GM12878 (cell line): ENCODE measurements around the gene ABR. TPM values are rescaled to one million over a fixed set of nuclear protein-coding genes. Genes with fewer than 3 reads are reported as not detected.

Source experiments
- ATAC-seq: fragments of 200-7000 bp; cut with Tn5 transposase; 3 replicates; pipeline ENCODE4 v1.9.1; 2020; ENCODE audit warnings: mild to moderate bottlenecking, moderate library complexity
- BruUV-seq: library from RNA; stranded (reverse); fragments of 400-500 nt; replicated peaks from 2 replicates; lab custom pipeline; 2021; lab: Mats Ljungman, UMichigan
- CTCF ChIA-PET: fragments of 300-600 bp; sonication (Branson Sonifier 250); formaldehyde crosslinking; extraction: SDS; loops from one replicate; lab custom pipeline; 2021; ENCODE audit warnings: inconsistent platforms; lab: Yijun Ruan, JAX
- POLR2A ChIA-PET: fragments of 350-600 bp; formaldehyde crosslinking; extraction: SDS; loops from one replicate; lab custom pipeline; 2021; ENCODE audit warnings: inconsistent platforms; lab: Charles Lee
- RAD21 ChIA-PET: fragments of 300-600 bp; sonication (Branson Sonifier 250); formaldehyde crosslinking; loops from one replicate; lab custom pipeline; 2023; ENCODE audit warnings: antibody characterized with exemption; ENCODE audit not compliant: unreplicated experiment; lab: Charles Lee
- SMC1A ChIA-PET: fragments of 300-600 bp; sonication (Branson Sonifier 250); formaldehyde crosslinking; loops from one replicate; lab custom pipeline; 2023; ENCODE audit not compliant: unreplicated experiment, uncharacterized antibody; lab: Charles Lee
- DNase-seq: peaks from one replicate; pipeline ENCODE4 v3.0.0-alpha.2; 2011; ENCODE audit warnings: low read depth, low spot score
- FAIRE-seq: peaks from 3 replicates; lab custom pipeline; 2011; peaks lifted over from hg19 to GRCh38; lab: Jason Lieb, UNC
- H2AFZ ChIP-seq: 2 replicates; pipeline ENCODE4 v1.6.0; 2011; ENCODE audit warnings: low read depth, low read length, control low read depth; ENCODE audit not compliant: control insufficient read depth
- H3K27ac ChIP-seq: 2 replicates; pipeline ENCODE4 v1.5.1; 2011; ENCODE audit warnings: control low read depth; ENCODE audit not compliant: control insufficient read depth, insufficient read depth
- H3K27me3 ChIP-seq, 2 experiments: replicated peaks in 1 of 2; 2 replicates each; pipeline versions ENCODE4 v1.6.0 to v1.6.1; 2011; ENCODE audit warnings: low read length in 1 of 2; ENCODE audit not compliant: control insufficient read depth in 2 of 2, insufficient read depth in 2 of 2
- H3K36me3 ChIP-seq, 2 experiments: 2 replicates each; pipeline ENCODE4 v1.5.1; 2011; ENCODE audit warnings: low read length in 1 of 2; ENCODE audit not compliant: control insufficient read depth in 2 of 2, insufficient read depth in 2 of 2
- H3K4me1 ChIP-seq: 2 replicates; pipeline ENCODE4 v1.6.1; 2011; ENCODE audit warnings: mild to moderate bottlenecking, low read length, moderate library complexity, mixed read lengths; ENCODE audit not compliant: control insufficient read depth, insufficient read depth
- H3K4me2 ChIP-seq: 2 replicates; pipeline ENCODE4 v1.6.0; 2011; ENCODE audit warnings: control low read depth; ENCODE audit not compliant: control insufficient read depth, insufficient read depth
- H3K4me3 ChIP-seq: fragments of 200-600 bp; sonication (generic); 2 replicates; pipeline ENCODE4 v1.5.1; 2016
- H3K79me2 ChIP-seq: 2 replicates; pipeline ENCODE4 v1.6.0; 2011; ENCODE audit warnings: low read length; ENCODE audit not compliant: control insufficient read depth, insufficient read depth
- H3K9ac ChIP-seq: 2 replicates; pipeline ENCODE4 v1.8.0; 2011; ENCODE audit warnings: low read length, control low read depth, mixed read lengths; ENCODE audit not compliant: control insufficient read depth, insufficient read depth
- H3K9me3 ChIP-seq: replicated peaks from 3 replicates; pipeline ENCODE4 v1.5.1; 2011; ENCODE audit warnings: mild to moderate bottlenecking, low read length; ENCODE audit not compliant: control insufficient read depth, insufficient read depth
- H4K20me1 ChIP-seq: 2 replicates; pipeline ENCODE4 v1.6.0; 2011; ENCODE audit not compliant: control insufficient read depth, insufficient read depth
- CHD1 ChIP-seq: IDR thresholded peaks from 2 replicates; pipeline ENCODE4 v1.6.1; 2012; ENCODE audit warnings: low read depth, low read length, improper control_type of control experiment
- EGR1 ChIP-seq, 2 experiments: IDR thresholded peaks; 1 replicate in 1 of 2; 2 replicates in 1 of 2; pipeline ENCODE4 v1.6.1; 2011 to 2012; ENCODE audit warnings: low read depth in 2 of 2, low read length in 2 of 2, borderline replicate concordance in 1 of 2, mild to moderate bottlenecking in 1 of 2, moderate library complexity in 1 of 2
- GABPA ChIP-seq: IDR thresholded peaks from 2 replicates; pipeline ENCODE4 v1.6.1; 2014; ENCODE audit warnings: antibody characterized with exemption, low read depth, mild to moderate bottlenecking, inconsistent platforms
- HSF1 ChIP-seq: fragments of 150-350 bp; IDR thresholded peaks from 2 replicates; pipeline ENCODE4 v1.6.1; 2014; ENCODE audit warnings: mild to moderate bottlenecking, low read depth, low read length
- IRF4 ChIP-seq: IDR thresholded peaks from 2 replicates; pipeline ENCODE4 v1.6.1; 2011; ENCODE audit warnings: low read depth, low read length
- MEF2B ChIP-seq: fragments of 450-650 bp; IDR thresholded peaks from 2 replicates; pipeline ENCODE4 v1.6.1; 2018; ENCODE audit warnings: mild to moderate bottlenecking, moderate library complexity; ENCODE audit not compliant: partially characterized antibody, poor library complexity, severe bottlenecking
- MYC ChIP-seq: IDR thresholded peaks from 2 replicates; pipeline ENCODE4 v1.6.1; 2011; ENCODE audit warnings: mild to moderate bottlenecking, low read length, moderate library complexity, inconsistent platforms; ENCODE audit not compliant: insufficient read depth, insufficient replicate concordance, insufficient read length, severe bottlenecking
- NRF1 ChIP-seq: conservative IDR thresholded peaks from 2 replicates; pipeline ENCODE4 v1.6.1; 2011; ENCODE audit warnings: mild to moderate bottlenecking, low read depth, low read length, improper control_type of control experiment
- RAD21 ChIP-seq: IDR thresholded peaks from 2 replicates; pipeline ENCODE4 v1.6.1; 2011; ENCODE audit warnings: mild to moderate bottlenecking, low read depth, low read length, moderate library complexity; ENCODE audit not compliant: insufficient read depth
- SMAD5 ChIP-seq: IDR thresholded peaks from 2 replicates; pipeline ENCODE4 v1.6.1; 2016; ENCODE audit warnings: antibody characterized with exemption, low read depth
- STAT3 ChIP-seq: IDR thresholded peaks from 2 replicates; pipeline ENCODE4 v1.6.1; 2011; ENCODE audit warnings: low read depth, low read length, improper control_type of control experiment
- WGBS: methylation state at CpG from one replicate; pipeline ENCODE4 v1.1.6; 2016; ENCODE audit warnings: low lambda C conversion rate; ENCODE audit not compliant: insufficient replicate concordance, insufficient coverage; ENCODE audit errors: missing lambda C conversion rate; 5-methylcytosine and 5-hydroxymethylcytosine counted together
- in situ Hi-C: fragments of 300-500 bp; cut with MboI; formaldehyde crosslinking; loops from 9 replicates; pipeline ENCODE4 v1.14.3; 2018; ENCODE audit warnings: mixed read lengths
- intact Hi-C: fragments of 100-400 bp; cut with micrococcal nuclease; formaldehyde crosslinking; loops from one replicate; pipeline ENCODE4 v1.14.2; 2022; ENCODE audit not compliant: unreplicated experiment
- polyA plus RNA-seq, 11 experiments: library from polyadenylated mRNA; depleted of rRNA in 4 of 11; unstranded in 6 of 11; stranded (reverse) in 5 of 11; fragments of >200 nt; fragmentation: Nextera tagmentation in 4 of 11; fragmentation: Illumina TruSeq in 1 of 11; extraction: Ambion mirVana in 4 of 11; extraction: Trizol in 1 of 11; gene quantifications; 1 replicate in 1 of 11; 2 replicates in 10 of 11; pipeline versions ENCODE4 v1.2.1 to v1.2.3, GENCODE V29; 2011 to 2016; ENCODE audit warnings: inconsistent platforms in 2 of 11, missing spikeins in 2 of 11, low read depth in 1 of 11
- total RNA-seq, 4 experiments: library from RNA; depleted of rRNA in 3 of 4; stranded (reverse); fragments of >200 nt in 3 of 4; fragmentation: Illumina TruSeq in 1 of 4; extraction: Trizol in 1 of 4; gene quantifications; 2 replicates each; pipeline versions ENCODE4 v1.2.1 to v1.2.3, GENCODE V29; 2013 to 2021
- TF ChIP-seq, protein P1 (sequence below): fragments of 450-650 bp; IDR thresholded peaks from 2 replicates; pipeline ENCODE4 v1.6.1; 2016; ENCODE audit warnings: mild to moderate bottlenecking, moderate library complexity, borderline replicate concordance

Gene ABR
- total and polyA plus RNA-seq, 10 of the 15 experiments (the other 5 are each of a cell fraction or from before 2014, with no cell fraction given) = 1.4 to 112 (median 30.0) TPM

GRCh38 chr17:1055231-1055630, 124.5 kb downstream of the ABR start:
- Histone ChIP-seq H3K4me2 (no peak overlapping the region), H3K27ac (no peak overlapping the region), H4K20me1 (no peaks in the 10 kb centered on the region; the same call in 1 of the 2 replicates), H3K9ac (no peak overlapping the region), H3K4me3 (no peak overlapping the region), H3K79me2 (no peaks in the 10 kb centered on the region), H2AFZ (no peak overlapping the region), H3K36me3 (peaks cover 13 to 17% of the 10 kb centered on the region in 2 experiments), H3K4me1 (no peaks in the 10 kb centered on the region), H3K9me3 (no peaks in the 10 kb centered on the region), H3K27me3 (no peaks in the 10 kb centered on the region)
- no peak for TF ChIP-seq RAD21
- TF ChIP-seq MEF2B = no peak
- TF ChIP-seq, protein P1, sequence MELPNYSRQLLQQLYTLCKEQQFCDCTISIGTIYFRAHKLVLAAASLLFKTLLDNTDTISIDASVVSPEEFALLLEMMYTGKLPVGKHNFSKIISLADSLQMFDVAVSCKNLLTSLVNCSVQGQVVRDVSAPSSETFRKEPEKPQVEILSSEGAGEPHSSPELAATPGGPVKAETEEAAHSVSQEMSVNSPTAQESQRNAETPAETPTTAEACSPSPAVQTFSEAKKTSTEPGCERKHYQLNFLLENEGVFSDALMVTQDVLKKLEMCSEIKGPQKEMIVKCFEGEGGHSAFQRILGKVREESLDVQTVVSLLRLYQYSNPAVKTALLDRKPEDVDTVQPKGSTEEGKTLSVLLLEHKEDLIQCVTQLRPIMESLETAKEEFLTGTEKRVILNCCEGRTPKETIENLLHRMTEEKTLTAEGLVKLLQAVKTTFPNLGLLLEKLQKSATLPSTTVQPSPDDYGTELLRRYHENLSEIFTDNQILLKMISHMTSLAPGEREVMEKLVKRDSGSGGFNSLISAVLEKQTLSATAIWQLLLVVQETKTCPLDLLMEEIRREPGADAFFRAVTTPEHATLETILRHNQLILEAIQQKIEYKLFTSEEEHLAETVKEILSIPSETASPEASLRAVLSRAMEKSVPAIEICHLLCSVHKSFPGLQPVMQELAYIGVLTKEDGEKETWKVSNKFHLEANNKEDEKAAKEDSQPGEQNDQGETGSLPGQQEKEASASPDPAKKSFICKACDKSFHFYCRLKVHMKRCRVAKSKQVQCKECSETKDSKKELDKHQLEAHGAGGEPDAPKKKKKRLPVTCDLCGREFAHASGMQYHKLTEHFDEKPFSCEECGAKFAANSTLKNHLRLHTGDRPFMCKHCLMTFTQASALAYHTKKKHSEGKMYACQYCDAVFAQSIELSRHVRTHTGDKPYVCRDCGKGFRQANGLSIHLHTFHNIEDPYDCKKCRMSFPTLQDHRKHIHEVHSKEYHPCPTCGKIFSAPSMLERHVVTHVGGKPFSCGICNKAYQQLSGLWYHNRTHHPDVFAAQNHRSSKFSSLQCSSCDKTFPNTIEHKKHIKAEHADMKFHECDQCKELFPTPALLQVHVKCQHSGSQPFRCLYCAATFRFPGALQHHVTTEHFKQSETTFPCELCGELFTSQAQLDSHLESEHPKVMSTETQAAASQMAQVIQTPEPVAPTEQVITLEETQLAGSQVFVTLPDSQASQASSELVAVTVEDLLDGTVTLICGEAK = no peak
- TF ChIP-seq STAT3 = no peak
- TF ChIP-seq IRF4 = no peak
- TF ChIP-seq NRF1 = no peak
- no peak for TF ChIP-seq HSF1
- TF ChIP-seq CHD1 = no peak
- TF ChIP-seq SMAD5 = no peak
- no peak for TF ChIP-seq MYC
- no peak for TF ChIP-seq GABPA
- TF ChIP-seq EGR1 (IDR thresholded peaks at IDR 0.05; ENCODE audit: borderline replicate concordance in 1 of 2, low read depth in 2 of 2, low read length in 2 of 2) = no peak
- CTCF ChIA-PET = interaction anchor here (0.6 to 1.6 kb wide), 3 partner anchors 22 to 273 kb away, joined by 3 read pairs; partner anchors contain the start of genes GLOD4 and MRM3
- in situ Hi-C loops = no loop called here
- FAIRE-seq = no peak
- 97% methylated on average over 11 of the region's 16 CpGs for WGBS
- RAD21 ChIA-PET = no interaction called here
- no peak for DNase-seq
- POLR2A ChIA-PET = interaction anchor here (0.6 kb wide), 1 partner anchor 73 kb away, joined by 5 read pairs; no protein-coding TSS in a partner anchor
- ATAC-seq = no peak
- BruUV-seq = TSS peak; percentile 52
- intact Hi-C loops = no loop called here
- SMC1A ChIA-PET = interaction anchor here (0.8 kb wide), 1 partner anchor 175 kb away, joined by 3 read pairs; no protein-coding TSS in a partner anchor
